GM18868 (cell line): ENCODE results near the gene ZGPAT.

Source experiments
- ATAC-seq: cut with Tn5 transposase; IDR thresholded peaks from one replicate; pipeline ENCODE4 v1.9.1; 2021; ENCODE audit warnings: mild to moderate bottlenecking, moderate library complexity; ENCODE audit not compliant: unreplicated experiment

ZGPAT gene

GRCh38 chr20:63678667-63679465 lies 29.0 kb upstream of the ZGPAT start:
- ATAC-seq: no peak

- ATAC-seq: no peak
Observed at GRCh38 chr20:63679799-63680305, 28.0 kb upstream of the ZGPAT start.

- ATAC-seq: no peak
Observed at GRCh38 chr20:63680427-63680826, 27.4 kb upstream of the ZGPAT start.

GRCh38 chr20:63680857-63681608 lies 26.8 kb upstream of the ZGPAT start:
- no peak for ATAC-seq

- no peak for ATAC-seq
Observed at GRCh38 chr20:63681609-63682142, 26.2 kb upstream of the ZGPAT start.

- ATAC-seq: no peak
Observed at GRCh38 chr20:63682384-63683139, 25.3 kb upstream of the ZGPAT start.

- no peak for ATAC-seq
Observed at GRCh38 chr20:63685269-63686026, 22.4 kb upstream of the ZGPAT start.

GRCh38 chr20:63686094-63686491 lies 21.7 kb upstream of the ZGPAT start:
- ATAC-seq: no peak

GRCh38 chr20:63686492-63687321 lies 21.1 kb upstream of the ZGPAT start:
- ATAC-seq: no peak

- no peak for ATAC-seq
Observed at GRCh38 chr20:63687419-63688178, 20.2 kb upstream of the ZGPAT start.

- ATAC-seq: no peak
Observed at GRCh38 chr20:63688228-63689045, 19.4 kb upstream of the ZGPAT start.

GRCh38 chr20:63689046-63690002 lies 18.5 kb upstream of the ZGPAT start:
- ATAC-seq: no peak

GRCh38 chr20:63690003-63690897 lies 17.6 kb upstream of the ZGPAT start:
- ATAC-seq: no peak

- no peak for ATAC-seq
Observed at GRCh38 chr20:63690898-63691710, 16.7 kb upstream of the ZGPAT start.
